GM21528 (cell line): ENCODE data around the gene GMPR2.
"Not testable (repeated sequence)": the region's sequence is repeated elsewhere in the genome, so short reads cannot be mapped to it uniquely, and the experiment has no call there.

Experiments
- ATAC-seq: cut with Tn5 transposase; IDR thresholded peaks from one replicate; pipeline ENCODE4 v1.9.1; 2021; ENCODE audit warnings: mild to moderate bottlenecking, moderate library complexity; ENCODE audit not compliant: unreplicated experiment, low FRiP score

Gene GMPR2

DNA sequence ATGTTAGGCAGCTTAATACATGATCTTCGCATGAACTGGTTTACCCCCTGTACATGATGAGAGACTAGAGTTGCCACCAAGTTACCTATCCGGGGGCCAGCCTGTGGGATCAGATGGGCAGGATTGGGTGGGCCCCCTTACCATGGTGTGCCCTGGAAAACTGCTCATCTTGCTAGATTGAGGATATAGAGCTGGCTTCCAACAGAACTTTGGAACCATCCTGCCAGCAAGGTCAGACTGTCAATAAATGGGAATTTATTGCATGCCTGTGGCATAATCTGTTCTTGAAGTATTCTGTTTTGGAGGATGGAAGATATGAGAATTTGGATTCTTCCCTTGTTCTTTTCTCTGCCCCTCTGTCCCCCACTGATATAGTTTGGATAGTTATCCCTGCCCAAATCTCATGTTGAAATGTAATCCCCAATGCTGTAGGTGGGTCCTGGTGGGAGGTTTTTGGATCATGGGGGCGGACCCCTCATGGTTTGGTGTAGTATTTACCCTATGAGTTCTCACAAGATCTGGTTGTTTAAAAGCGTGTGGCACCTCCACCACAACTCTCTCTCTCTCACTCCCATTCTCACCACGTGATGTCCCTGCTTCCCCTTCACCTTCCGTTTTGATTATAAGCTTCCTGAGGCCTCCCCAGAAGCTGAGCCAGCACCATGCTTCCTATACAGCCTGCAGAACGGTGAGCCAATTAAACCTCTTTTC, 33.8 kb upstream of the GMPR2 start:
- ATAC-seq: no peak

DNA sequence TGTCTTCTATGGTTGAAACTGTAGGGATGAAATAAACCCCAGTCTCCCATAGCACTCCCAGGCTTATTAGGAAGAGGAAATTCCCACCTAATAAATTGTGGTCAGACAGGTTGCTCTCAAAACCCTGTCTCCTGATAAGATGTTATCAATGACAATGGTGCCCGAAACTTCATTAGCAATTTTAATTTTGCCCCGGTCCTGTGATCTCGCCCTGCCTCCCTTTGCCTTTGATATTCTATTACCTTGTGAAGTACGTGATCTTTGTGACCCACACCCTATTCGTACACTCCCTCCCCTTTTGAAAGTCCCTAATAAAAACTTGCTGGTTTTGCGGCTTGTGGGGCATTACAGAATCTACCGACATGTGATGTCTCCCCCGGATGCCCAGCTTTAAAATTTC, 30.2 kb upstream of the GMPR2 start:
- not testable (repeated sequence) for ATAC-seq

DNA sequence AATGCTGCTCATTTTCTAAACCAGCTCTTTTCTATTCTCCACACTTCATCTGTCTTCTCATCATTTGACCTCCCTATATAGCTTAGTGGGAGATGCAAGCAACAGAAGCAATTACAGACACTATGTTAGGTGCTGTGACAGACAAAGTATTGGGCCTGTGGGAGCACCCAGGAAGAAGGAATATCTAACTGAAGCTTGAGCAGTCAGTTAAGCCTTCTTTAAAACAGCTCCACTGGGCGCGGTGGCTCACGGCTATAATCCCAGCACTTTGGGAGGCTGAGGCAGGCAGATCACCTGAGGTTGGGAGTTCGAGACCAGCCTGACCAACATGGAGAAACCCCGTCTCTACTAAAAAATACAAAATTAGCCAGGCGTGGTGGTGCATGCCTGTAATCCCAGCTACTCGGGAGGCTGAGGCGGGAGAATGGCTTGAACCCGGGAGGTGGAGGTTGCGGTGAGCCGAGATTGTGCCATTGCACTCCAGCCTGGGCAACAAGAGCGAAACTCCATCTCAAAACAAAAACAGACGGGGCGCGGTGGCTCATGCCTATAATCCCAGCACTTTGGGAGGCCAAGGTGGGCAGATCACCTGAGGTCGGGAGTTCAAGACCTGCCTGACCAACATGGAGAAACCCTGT, 29.4 kb upstream of the GMPR2 start:
- ATAC-seq: not testable (repeated sequence)

DNA sequence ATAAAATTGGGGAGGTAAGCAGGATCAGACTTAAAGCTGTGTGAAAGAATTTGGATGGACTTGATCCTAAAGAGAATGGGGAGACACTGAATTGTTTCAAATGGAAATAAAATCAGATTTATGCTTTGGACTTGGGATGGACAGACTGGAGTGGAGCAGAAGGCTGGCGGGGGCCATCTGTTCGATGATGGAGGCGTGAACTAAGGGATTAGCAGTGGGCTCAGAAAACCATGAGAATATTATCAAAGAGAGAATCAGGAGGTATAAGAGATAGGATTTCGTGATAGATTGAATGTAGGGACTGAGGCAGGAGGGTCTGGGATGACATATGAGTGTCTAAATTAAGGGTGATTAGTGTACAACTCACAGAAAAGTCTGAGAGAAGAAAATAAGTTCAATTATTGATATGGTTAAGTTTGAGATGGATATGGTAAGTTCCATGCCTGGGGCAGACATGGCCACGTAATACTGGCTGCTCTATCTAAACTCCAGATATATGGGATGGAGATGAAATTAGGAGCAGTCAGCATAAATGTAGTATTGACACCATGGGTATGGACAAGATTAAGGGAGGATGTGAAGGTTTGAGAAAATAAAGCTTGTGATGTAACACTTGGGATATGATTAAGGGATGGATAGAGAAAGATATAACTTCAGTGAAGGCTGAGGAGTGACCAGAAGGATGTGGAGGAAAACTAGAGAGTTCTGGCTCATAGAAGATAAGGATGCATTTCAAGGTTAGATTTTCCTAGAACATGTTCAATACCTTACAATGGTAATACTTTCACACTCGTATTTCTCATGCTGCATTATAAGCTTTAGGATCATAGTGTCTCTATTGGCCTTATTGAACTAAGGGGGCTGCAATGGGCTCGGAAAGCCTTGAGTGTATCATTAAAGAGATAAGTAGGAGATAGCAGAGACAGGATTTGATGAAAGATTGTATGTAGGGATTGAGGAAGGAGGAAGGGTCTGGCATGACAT, 28.3 kb upstream of the GMPR2 start:
- ATAC-seq: no peak

DNA sequence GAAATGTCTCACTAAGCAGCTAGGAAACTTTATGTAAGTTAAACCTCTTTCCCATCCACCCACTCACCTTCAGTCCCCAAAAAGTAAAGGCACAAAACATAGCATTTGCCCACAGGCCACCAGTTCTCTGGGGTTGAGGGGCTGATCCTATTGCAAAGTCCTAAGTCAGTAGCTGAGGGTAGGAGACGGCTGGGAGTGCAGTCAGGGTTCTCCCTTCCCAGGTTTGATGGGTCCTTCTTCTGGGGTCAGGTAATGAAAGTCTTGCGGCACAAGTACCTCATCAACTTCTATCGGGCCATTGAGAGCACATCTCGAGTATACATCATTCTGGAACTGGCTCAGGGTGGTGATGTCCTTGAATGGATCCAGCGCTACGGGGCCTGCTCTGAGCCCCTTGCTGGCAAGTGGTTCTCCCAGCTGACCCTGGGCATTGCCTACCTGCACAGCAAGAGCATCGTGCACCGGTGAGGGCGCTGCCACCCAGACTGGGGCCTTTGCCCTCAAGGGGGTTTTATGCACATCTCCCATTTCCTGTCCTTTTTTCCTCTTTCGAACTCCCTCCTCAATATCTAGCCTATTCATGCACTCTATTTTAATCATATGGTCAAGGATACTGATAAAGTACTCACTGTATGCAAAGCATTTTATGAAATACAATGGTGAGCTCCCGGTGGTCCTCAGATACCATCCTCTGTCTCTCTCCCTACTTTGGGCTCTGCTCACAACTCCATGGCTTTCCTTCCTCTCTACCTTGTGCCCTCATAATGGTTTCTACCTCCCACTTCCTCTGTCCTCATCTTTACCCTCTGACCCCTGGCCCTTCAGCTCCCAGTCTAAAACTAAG, 26.2 kb upstream of the GMPR2 start:
- ATAC-seq: no peak

DNA sequence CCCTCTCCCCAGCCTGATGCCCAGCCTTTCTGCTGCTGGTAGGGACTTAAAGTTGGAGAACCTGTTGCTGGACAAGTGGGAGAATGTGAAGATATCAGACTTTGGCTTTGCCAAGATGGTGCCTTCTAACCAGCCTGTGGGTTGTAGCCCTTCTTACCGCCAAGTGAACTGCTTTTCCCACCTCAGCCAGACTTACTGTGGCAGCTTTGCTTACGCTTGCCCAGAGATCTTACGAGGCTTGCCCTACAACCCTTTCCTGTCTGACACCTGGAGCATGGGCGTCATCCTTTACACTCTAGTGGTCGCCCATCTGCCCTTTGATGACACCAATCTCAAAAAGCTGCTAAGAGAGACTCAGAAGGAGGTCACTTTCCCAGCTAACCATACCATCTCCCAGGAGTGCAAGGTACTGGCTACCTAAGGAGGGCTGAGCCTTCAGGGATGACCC, 25.6 kb upstream of the GMPR2 start:
- no peak for ATAC-seq

DNA sequence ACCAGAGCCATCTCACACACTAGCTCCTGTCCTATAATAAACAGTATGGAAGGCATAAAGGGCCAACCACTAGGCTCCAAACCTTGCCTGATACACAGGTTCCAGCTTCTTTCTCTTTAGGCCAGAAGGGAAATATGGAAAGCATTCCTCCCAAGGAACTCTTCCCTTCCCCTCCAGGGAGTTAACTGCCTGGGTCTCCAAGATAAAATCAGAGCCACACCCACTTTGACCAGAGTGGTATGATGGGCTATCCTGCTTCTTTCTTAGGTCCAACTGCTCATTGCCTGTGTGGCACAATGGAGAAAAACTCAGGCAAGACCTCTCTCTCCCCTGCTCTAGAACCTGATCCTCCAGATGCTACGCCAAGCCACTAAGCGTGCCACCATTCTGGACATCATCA, 25.1 kb upstream of the GMPR2 start:
- ATAC-seq: no peak

DNA sequence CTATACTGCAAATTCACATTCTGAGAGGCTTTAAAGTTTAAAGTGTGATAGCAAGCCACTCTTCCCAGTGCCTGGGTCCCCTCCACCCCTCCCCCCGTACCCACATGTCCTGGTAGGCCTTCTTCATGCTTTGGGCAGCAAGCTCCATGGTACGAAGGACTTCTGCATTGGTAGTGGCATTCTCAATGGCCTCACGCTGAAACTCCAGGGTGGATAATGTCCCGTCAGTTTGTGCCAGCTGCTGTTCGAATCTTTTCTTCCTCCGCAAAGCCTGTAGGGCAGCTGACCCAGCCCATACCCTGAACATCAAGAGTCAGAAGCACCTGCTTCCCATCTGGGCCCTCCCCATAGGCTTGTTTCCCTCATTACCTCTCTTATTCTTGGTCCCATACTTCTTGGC, 21.4 kb upstream of the GMPR2 start:
- ATAC-seq: no peak

DNA sequence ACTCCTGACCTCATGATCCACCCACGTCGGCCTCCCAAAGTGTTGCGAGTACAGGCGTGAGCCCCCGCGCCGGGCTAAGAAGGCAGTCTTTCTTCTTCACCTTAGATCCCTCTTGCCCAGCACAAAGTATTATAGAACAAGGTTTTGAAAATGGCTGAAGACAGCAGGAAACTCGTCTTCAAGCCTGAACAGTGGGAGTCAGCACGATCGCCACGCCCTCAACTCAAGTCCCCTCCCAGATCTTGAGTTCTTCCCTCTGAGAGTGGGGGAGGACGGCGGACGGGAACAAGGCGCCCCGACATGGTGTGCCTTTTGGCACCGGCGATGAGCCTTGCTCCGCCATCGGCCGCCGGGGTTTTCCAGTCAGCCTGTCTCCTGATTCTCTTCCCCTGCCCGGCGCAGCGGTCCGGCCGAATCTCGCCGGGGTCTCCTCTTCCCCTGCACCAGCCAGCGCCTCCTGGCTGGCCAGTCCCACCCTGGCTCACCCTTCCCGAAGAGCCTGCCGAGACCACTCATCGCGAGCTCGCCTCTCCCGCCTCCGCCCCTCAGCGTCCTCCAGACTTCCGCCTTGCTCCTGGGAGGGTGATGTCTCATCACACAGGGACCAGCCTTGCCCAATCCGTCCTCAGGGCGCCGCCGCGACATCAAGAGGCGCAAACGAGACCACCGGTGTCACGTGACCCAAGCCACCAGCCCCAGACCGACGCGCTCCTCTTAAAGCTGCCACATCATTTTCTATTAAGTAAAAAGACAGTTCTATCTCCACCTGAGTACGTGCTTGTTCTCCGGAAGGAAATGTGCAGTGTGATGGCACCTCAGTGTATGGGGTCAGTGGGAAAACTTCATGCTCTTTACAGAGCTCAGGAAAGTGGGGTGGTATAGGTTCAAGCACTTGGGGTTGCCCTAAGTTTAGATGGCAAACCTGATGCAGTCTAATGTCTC, 19.5 kb upstream of the GMPR2 start, which contains the start of gene CHMP4A:
CHMP4A (minus strand) TSS at position 565 of the 942 bp plus-strand sequence; CDS start at position 516, 49 bp downstream.
- peak; percentile 78 for ATAC-seq

DNA sequence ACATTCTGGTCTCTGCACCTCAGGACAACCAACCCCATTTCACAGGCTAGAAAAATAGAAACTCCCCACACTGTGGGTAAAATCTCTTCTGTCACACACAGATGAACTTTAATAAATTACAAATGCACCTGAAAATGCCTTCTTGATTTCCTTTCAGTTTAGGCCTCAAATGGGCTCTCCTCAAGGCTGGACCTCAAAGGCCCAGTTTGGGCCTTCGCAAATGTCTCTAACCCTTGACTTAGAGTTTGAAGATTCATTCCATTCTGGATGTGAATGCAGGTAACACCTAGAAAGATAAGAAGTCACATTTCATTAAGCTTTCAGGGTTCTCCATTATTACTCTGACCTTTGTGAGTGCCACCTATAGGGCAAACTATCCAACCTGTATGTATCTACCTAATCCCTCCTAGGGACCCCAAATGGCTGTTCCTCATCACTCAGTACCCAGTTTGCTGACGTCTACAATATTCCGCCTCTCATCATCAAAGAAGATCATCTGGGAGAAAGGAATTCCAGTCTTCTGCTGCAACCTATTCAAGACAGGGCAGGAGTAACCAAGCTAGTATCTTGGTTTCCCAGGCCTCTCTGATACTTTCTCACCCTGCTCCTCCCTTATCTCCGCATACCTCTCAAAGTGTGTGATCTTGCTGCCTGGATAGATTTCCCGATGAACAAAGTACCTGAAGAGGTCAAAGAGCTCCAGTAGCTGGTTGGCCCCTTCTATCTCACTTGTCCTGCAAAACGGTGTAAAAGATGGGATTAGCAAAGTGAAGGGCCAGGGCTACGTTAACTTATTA, 18.7 kb upstream of the GMPR2 start:
- no peak for ATAC-seq

DNA sequence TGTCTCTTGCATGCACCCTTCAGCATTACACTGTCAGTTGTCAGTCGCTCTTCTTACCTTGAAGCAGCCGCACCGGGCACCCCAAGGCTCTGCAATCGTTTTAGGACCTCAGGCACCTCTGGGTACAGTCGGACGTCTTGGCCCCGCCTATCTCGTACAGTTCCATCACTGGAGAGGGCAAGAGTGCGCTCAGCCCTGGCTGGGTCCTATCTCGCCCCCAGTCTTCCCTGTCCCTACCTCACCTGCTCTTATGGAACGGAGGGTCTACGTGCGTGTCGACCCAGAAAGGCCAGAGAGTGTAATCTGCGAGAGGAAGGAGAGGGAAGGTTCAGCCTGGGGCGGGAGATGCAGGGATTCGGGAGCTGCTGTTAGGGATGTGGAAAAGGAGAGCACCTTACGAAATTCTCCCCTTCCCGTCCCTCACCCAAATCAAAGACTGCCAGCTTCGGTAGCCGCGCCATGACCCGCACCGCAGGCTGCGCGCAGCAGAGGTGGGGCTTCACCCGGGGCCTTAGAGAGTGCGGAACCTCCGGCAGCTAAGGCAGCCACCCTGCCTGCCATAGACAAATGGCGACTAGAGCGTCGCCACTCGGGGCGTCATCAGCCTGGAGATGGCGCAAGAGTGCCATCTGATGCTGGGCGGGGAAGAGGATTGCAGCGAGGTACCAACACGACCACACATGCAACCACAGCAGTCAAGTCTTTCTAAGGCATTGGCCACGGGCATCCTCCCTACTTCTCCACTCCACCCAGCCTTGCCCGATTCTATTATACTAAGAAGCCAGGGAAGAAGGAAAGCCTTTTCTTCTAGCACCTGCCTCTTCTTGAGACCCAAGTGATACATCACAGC, 17.0 kb upstream of the GMPR2 start, which contains the start of gene MDP1:
MDP1 (minus strand) TSS at position 572 of the 850 bp plus-strand sequence; CDS start at position 461, 111 bp downstream.
- ATAC-seq: peak; percentile 62

DNA sequence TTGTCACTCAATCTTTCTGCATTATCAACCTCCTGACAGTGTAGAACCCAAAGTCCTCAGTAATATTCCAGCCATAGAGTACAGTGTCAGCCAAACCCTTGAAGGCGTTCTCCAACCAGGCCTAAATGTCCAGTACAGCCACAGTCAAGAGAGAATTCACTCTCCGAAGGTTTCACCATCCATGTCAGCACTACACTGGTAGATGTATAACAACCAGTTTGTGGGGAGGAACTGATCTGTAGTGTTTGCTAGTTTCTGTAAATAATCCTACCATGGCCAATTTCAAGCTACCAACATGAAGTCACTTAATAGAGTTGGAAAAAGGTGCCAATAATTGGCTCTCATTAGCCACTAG, 16.4 kb upstream of the GMPR2 start:
- no peak for ATAC-seq

DNA sequence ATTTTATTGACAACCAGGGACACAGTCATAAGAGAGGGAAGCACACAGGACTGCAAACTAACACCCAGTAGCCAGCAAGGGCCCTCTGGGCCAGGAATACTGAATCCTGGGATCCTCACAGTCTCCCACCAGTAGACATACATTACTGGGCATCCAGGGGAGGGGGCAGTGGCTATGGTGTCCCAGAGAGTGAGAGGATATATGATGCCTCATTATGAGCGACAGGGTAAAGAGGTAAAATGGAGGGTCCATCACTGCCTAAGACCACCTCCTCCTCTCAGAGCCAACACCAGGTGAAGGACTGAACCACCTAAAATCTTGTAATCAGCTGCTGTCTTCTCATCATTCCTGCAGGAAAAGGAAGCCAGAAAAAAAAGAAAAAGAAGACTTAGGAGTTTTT, 15.9 kb upstream of the GMPR2 start:
- ATAC-seq: not testable (repeated sequence)

DNA sequence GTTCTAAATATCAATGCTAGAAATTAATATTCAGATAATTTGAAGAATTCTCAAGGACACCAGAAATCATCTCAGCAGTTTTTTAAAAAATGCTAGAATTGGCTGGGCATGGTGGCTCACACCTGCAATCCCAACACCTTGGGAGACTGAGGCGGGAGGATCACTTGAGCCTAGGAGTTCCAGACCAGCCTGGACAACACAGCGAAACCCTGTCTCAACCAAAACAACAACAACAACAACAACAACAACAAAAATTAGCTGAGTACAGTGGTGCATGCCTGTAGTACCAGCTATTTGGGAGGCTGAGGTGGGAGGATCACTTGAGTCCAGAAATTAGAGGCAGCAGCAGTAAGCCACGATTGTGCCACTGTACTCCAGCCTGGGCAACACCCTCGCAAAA, 13.6 kb upstream of the GMPR2 start:
- no peak for ATAC-seq

DNA sequence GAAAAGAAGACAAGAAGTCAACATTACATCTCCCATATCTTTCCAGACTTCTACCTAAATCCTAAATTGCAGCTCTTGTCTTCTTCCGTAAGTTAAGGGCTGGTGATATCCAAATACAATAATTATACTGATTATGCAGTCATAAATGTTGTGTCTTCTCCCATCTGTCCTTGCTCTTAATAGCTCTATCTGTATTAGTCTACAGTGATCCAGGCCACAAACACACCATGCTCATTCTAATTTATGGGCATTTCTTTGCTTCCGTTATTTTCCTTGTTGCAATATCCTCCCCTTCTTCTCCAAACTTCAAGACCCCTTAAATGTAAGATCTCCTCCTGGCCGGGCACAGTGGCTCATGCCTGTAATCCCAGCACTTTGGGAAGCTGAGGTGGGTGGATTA, 13.2 kb upstream of the GMPR2 start:
- no peak for ATAC-seq

DNA sequence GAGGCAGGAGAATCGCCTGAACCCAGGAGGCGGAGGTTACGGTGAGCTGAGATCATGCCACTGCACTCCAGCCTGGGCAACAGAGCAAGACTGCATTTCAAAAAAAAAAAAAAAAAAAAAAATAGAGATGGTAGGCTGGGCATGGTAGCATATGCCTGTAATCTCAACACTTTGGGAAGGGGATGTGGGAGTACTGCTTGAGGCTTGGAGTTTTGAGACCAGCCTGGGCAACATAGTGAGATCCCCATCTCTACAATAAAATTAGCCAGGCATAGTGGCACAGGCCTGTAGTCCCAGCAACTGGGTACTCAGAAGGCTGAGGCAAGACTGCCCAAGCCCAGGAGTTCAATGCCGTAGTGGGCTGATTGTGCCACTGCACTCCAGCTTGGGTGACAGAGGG, 9.7 kb upstream of the GMPR2 start:
- not testable (repeated sequence) for ATAC-seq

DNA sequence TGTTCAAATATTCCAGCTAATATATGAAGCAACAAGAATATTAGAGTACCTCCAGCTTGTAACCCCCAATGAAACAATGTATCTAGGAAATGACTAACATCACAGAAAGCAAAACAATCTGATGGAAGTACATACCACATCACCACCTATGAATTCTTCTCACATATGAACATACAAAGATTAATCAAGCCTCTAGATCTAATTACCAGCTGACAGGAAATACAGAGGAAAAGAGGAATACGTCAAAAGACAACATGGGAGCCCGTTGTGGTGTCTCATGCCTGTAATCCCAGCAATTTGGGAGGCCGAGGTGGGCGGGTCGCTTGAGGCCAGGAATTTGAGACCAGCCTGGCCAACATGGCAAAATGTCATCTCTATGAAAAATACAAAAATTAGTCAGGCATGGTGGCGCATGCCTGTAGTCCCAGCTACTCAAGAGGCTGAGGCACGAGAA, 8.1 kb upstream of the GMPR2 start:
- ATAC-seq: no peak
